ENCODE results near the gene PAXIP1. TPM values are rescaled to one million over a fixed set of nuclear protein-coding genes. Genes with fewer than 3 reads are reported as not detected.

Gene PAXIP1
- total and polyA plus RNA-seq, 2 donors (not counting 3 experiments of a cell fraction or from before 2014, with no cell fraction given), result 10.0 to 15.8 TPM

DNA sequence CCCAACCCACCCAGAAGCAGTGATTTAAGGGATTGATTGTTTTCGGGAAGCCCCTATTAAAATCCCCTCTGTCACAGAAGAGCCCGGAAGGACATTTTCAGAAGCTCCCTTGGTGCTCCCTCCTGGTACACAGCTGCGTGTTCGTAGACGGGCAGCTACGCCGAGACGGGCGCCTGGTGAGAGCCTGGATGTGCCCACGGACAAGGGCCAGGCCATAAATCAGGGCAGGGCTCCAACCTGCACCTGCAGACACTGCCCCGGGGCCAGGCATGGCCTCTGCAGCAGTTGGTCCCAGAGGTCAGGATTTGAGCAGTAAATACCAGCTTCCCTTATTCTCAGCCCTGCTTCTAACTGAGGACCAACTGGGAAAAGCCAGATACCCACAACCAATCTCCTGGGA, 106.8 kb downstream of the PAXIP1 start:
- H2AFZ ChIP-seq (ENCODE audit: low read depth, low read length), result no peak overlapping the region
- dilution Hi-C loops (cut with MboI; ENCODE audit: extremely low pct_ligation_motif_present, low sequenced_read_pairs), result no loop called here
- intact Hi-C loops (cut with micrococcal nuclease), result no loop called here
- no peak overlapping the region for H3K4me3 ChIP-seq (replicated peaks in 1 of 3; ENCODE audit: insufficient read depth in 1 of 3, low read depth in 1 of 3, low read length in 3 of 3)
- H3K79me2 ChIP-seq (ENCODE audit: control insufficient read depth, insufficient read depth, low read length), result no peaks in the 10 kb centered on the region
- no peak for DNase-seq (ENCODE audit: low read depth, low spot score)
- H3K4me2 ChIP-seq (ENCODE audit: insufficient read depth, low read length), result no peak overlapping the region
- H3K9ac ChIP-seq (replicated peaks; ENCODE audit: extremely low read depth, insufficient read depth, low read length), result no peak overlapping the region
- no peak overlapping the region for H3K27ac ChIP-seq (ENCODE audit: insufficient read depth, low read depth, low read length)
- H3K9me3 ChIP-seq (replicated peaks; ENCODE audit: control insufficient read depth, insufficient read depth, low read length), result no peaks in the 10 kb centered on the region
- no peaks in the 10 kb centered on the region for H3K9me1 ChIP-seq (replicated peaks; ENCODE audit: control insufficient read depth, extremely low read depth, insufficient read depth, low read length)
- no peak for FAIRE-seq
- TF ChIP-seq POLR2AphosphoS5 (IDR thresholded peaks at IDR 0.05; ENCODE audit: insufficient read depth, low read depth, low read length) (no peak), POLR2A (IDR thresholded peaks at IDR 0.05; ENCODE audit: low read depth, low read length) (no peak)
- H3K27me3 ChIP-seq (ENCODE audit: control insufficient read depth in 2 of 2, insufficient read depth in 2 of 2, low read length in 2 of 2), result no peaks in the 10 kb centered on the region
- no TSS peak for BruUV-seq (replicated peaks)
- ChIA-PET CTCF (no interaction called here), POLR2A (no interaction called here)
- no peaks in the 10 kb centered on the region for H3K36me3 ChIP-seq (ENCODE audit: control insufficient read depth in 2 of 2, extremely low read depth in 1 of 2, insufficient read depth in 2 of 2, low read length in 2 of 2)
- no peaks in the 10 kb centered on the region for H4K20me1 ChIP-seq (replicated peaks; ENCODE audit: control insufficient read depth, extremely low read depth, insufficient read depth, low read length)
- H3K4me1 ChIP-seq (ENCODE audit: control insufficient read depth, extremely low read depth, insufficient read depth, low read length), result no peaks in the 10 kb centered on the region

Other genes starting within 250 kb of the PAXIP1 start
- gene HTR5A, start 67.2 kb upstream of the PAXIP1 start, total RNA-seq, result not detected in 2 replicates
- gene HTR5A, start 67.2 kb upstream of the PAXIP1 start, polyA plus RNA-seq, result not detected in 2 replicates